ENCODE results near the gene PRUNE2.
"Not testable (repeated sequence)": the region's sequence is repeated elsewhere in the genome, so short reads cannot be mapped to it uniquely, and the experiment has no call there.

The PRUNE2 gene

DNA sequence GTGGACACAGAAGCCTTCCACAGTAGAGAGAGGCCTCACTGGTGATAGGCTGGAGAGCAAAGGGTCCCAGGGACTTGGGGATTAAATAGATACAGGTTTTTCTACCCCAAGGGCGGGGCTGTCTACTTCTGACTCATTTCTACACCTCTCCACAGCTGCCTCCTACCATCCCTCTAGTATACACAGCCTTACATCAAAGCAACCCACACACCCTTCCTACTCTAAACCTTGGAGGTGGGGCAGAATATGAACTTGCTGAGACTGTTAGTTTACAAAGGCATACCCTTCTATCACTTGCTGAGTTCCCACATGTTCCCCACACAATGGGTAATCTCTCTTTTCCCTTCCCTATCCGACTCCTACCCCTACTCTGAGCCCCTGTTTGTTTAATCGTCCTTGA, 161.6 kb downstream of the PRUNE2 start:
- Histone ChIP-seq H2AFZ (ENCODE audit: low read depth, low read length) (no peak overlapping the region), H3K36me3 (ENCODE audit: insufficient read depth, low read length) (no peaks in the 10 kb centered on the region), H3K4me3 (ENCODE audit: low read depth in 1 of 2, low read length in 2 of 2) (no peak overlapping the region), H3K79me2 (ENCODE audit: insufficient read depth, low read length) (no peaks in the 10 kb centered on the region), H3K4me2 (ENCODE audit: insufficient read depth, low read length) (no peak overlapping the region), H3K27ac (ENCODE audit: low read length) (no peak overlapping the region), H3K9ac (ENCODE audit: low read depth, low read length) (no peak overlapping the region), H3K27me3 (ENCODE audit: insufficient read depth, low read length, poor library complexity) (no peaks in the 10 kb centered on the region), H3K4me1 (ENCODE audit: insufficient read depth, low read length) (no peaks in the 10 kb centered on the region), H4K20me1 (ENCODE audit: insufficient read depth, low read length) (no peaks in the 10 kb centered on the region), H3K9me3 (ENCODE audit: insufficient read depth, low read length, severe bottlenecking) (no peaks in the 10 kb centered on the region)
- TF ChIP-seq, protein P1, sequence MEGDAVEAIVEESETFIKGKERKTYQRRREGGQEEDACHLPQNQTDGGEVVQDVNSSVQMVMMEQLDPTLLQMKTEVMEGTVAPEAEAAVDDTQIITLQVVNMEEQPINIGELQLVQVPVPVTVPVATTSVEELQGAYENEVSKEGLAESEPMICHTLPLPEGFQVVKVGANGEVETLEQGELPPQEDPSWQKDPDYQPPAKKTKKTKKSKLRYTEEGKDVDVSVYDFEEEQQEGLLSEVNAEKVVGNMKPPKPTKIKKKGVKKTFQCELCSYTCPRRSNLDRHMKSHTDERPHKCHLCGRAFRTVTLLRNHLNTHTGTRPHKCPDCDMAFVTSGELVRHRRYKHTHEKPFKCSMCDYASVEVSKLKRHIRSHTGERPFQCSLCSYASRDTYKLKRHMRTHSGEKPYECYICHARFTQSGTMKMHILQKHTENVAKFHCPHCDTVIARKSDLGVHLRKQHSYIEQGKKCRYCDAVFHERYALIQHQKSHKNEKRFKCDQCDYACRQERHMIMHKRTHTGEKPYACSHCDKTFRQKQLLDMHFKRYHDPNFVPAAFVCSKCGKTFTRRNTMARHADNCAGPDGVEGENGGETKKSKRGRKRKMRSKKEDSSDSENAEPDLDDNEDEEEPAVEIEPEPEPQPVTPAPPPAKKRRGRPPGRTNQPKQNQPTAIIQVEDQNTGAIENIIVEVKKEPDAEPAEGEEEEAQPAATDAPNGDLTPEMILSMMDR (IDR thresholded peaks at IDR 0.05; ENCODE audit: borderline replicate concordance, extremely low read depth, low read length, poor library complexity, severe bottlenecking), result no peak
- no peak for TF ChIP-seq EZH2 (IDR thresholded peaks at IDR 0.05; ENCODE audit: borderline replicate concordance, low read depth, low read length, severe bottlenecking)
- DNase-seq, result no peak
- no peak for ATAC-seq (ENCODE audit: insufficient read depth, low read depth)

DNA sequence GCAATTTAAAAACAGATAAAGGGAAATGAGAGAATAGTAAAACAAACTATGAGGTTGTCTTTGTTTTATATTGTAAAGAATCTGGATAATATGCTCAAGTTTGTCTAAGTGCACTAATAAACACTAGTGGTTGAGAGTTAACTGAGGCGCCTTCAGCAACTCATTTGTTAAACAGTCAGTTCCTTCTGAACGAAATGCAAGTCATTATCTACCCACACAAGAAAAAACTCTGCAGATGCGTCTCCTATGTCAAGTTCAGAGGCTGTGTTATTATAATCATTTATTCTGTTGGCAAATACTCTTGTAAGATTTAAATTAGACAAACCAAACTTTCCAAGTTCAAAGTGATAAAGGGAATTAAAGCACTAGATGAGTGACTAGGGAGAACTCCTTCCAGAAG, 162.0 kb downstream of the PRUNE2 start:
- no peak for DNase-seq
- Histone ChIP-seq H3K9ac (ENCODE audit: low read depth, low read length) (no peak overlapping the region), H3K4me2 (ENCODE audit: insufficient read depth, low read length) (no peak overlapping the region), H3K4me1 (ENCODE audit: insufficient read depth, low read length) (no peaks in the 10 kb centered on the region), H3K9me3 (ENCODE audit: insufficient read depth, low read length, severe bottlenecking) (no peaks in the 10 kb centered on the region), H3K36me3 (ENCODE audit: insufficient read depth, low read length) (no peaks in the 10 kb centered on the region), H3K27ac (ENCODE audit: low read length) (no peak overlapping the region), H4K20me1 (ENCODE audit: insufficient read depth, low read length) (no peaks in the 10 kb centered on the region), H2AFZ (ENCODE audit: low read depth, low read length) (no peak overlapping the region), H3K79me2 (ENCODE audit: insufficient read depth, low read length) (no peaks in the 10 kb centered on the region), H3K27me3 (ENCODE audit: insufficient read depth, low read length, poor library complexity) (no peaks in the 10 kb centered on the region), H3K4me3 (ENCODE audit: low read depth in 1 of 2, low read length in 2 of 2) (no peak overlapping the region)
- TF ChIP-seq, protein P1 (IDR thresholded peaks at IDR 0.05; ENCODE audit: borderline replicate concordance, extremely low read depth, low read length, poor library complexity, severe bottlenecking), result no peak
- no peak for TF ChIP-seq EZH2 (IDR thresholded peaks at IDR 0.05; ENCODE audit: borderline replicate concordance, low read depth, low read length, severe bottlenecking)
- no peak for ATAC-seq (ENCODE audit: insufficient read depth, low read depth)

DNA sequence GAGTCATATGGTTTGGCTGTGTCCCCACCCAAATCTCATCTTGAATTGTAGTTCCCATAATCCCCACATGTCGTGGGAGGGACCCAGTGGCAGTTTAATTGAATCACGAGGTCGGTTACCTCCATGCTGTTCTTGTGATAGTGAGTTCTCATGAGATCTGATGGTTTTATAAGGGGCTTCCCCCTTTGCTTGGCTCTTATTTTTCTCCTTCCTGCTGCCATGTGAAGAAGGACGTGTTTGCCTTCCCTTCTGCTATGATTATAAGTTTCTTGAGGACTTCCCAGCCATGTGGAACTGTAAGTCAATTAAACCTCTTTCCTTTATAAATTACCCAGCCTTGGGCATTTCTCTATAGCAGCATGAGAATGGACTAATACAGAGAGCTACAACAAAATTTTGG, 163.0 kb downstream of the PRUNE2 start:
- H3K9me3 ChIP-seq (ENCODE audit: insufficient read depth, low read length, severe bottlenecking); H2AFZ ChIP-seq (ENCODE audit: low read depth, low read length); H3K79me2 ChIP-seq (ENCODE audit: insufficient read depth, low read length); DNase-seq; H3K27ac ChIP-seq (ENCODE audit: low read length); H3K4me1 ChIP-seq (ENCODE audit: insufficient read depth, low read length); H4K20me1 ChIP-seq (ENCODE audit: insufficient read depth, low read length); H3K36me3 ChIP-seq (ENCODE audit: insufficient read depth, low read length); ATAC-seq (ENCODE audit: insufficient read depth, low read depth); H3K4me3 ChIP-seq (ENCODE audit: low read depth in 1 of 2, low read length in 2 of 2); H3K27me3 ChIP-seq (ENCODE audit: insufficient read depth, low read length, poor library complexity); H3K4me2 ChIP-seq (ENCODE audit: insufficient read depth, low read length); H3K9ac ChIP-seq (ENCODE audit: low read depth, low read length): not testable (repeated sequence)

- no peak overlapping the region for H2AFZ ChIP-seq (ENCODE audit: low read depth, low read length)
- no peaks in the 10 kb centered on the region for H3K27me3 ChIP-seq (ENCODE audit: insufficient read depth, low read length, poor library complexity)
Observed at GRCh38 chr9:76741524-76741923, 164.4 kb downstream of the PRUNE2 start.

More at GRCh38 chr9:76741524-76741923, 164.4 kb downstream of the PRUNE2 start:
- Histone ChIP-seq H3K9ac (ENCODE audit: low read depth, low read length) (no peak overlapping the region), H3K9me3 (ENCODE audit: insufficient read depth, low read length, severe bottlenecking) (no peaks in the 10 kb centered on the region), H3K4me2 (ENCODE audit: insufficient read depth, low read length) (no peak overlapping the region), H3K27ac (ENCODE audit: low read length) (no peak overlapping the region), H3K36me3 (ENCODE audit: insufficient read depth, low read length) (no peaks in the 10 kb centered on the region), H4K20me1 (ENCODE audit: insufficient read depth, low read length) (no peaks in the 10 kb centered on the region), H3K4me3 (ENCODE audit: low read depth in 1 of 2, low read length in 2 of 2) (no peak overlapping the region), H3K4me1 (ENCODE audit: insufficient read depth, low read length) (no peaks in the 10 kb centered on the region), H3K79me2 (ENCODE audit: insufficient read depth, low read length) (no peaks in the 10 kb centered on the region)
- TF ChIP-seq, protein P1 (IDR thresholded peaks at IDR 0.05; ENCODE audit: borderline replicate concordance, extremely low read depth, low read length, poor library complexity, severe bottlenecking), result no peak
- no peak for TF ChIP-seq EZH2 (IDR thresholded peaks at IDR 0.05; ENCODE audit: borderline replicate concordance, low read depth, low read length, severe bottlenecking)
- no peak for DNase-seq
- no peak for ATAC-seq (ENCODE audit: insufficient read depth, low read depth)
